ENCODE results near the gene TOPORS.
"Not testable (repeated sequence)": the region's sequence is repeated elsewhere in the genome, so short reads cannot be mapped to it uniquely, and the experiment has no call there.

TOPORS gene

DNA sequence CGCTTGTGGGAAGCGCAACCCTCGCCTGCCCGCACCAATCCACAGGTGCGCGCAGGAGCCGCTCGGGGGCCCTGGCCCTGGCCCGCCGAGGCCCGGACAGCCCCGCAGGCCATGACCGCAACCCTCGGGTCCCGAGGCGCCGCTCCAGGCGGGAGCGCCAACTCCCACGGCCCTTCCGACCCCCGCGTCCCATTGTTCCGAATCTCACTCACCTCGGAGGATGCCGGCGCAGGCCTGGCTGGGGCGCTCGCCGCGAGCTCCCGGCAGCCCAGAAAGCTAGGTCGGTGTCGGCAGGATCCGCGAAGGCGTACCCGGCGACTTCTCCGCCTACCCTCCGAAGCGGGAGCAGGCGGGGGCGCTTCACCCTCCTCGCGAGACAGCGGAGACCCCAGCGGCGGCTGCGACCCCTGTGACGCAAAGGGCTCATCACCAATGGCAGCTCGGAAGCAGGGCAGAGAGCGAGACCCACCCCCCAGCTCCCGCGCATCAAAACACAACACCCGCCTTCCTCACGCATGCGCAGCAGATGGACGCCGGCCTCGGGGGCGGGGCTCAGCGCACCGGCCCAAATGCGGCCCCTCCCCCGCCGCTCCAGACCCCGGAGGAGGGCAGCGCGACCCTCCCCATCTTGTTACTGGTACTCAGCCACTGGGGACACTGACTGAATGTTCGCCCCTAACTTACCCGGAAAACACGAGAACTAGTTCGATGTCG, 1.7 kb downstream of the TOPORS start:
- H3K27me3 Mint-ChIP-seq = no peaks in the 10 kb centered on the region
- H3K9me3 Mint-ChIP-seq = no peaks in the 10 kb centered on the region
- peak overlapping the region; percentile 97 to 98 for H3K27ac Mint-ChIP-seq
- DNase-seq (peak; percentile 92 to 95 (median 93)), ATAC-seq (replicated peaks) (peak; percentile 80)
- H3K4me3 Mint-ChIP-seq = peak overlapping the region; percentile 95 to 96
- peaks cover 25 to 62% of the 10 kb centered on the region in 2 donors for H3K4me1 Mint-ChIP-seq (ENCODE audit: low read depth in 2 of 2)
- peaks cover 28% of the 10 kb centered on the region for H3K36me3 Mint-ChIP-seq (ENCODE audit: insufficient read depth)

DNA sequence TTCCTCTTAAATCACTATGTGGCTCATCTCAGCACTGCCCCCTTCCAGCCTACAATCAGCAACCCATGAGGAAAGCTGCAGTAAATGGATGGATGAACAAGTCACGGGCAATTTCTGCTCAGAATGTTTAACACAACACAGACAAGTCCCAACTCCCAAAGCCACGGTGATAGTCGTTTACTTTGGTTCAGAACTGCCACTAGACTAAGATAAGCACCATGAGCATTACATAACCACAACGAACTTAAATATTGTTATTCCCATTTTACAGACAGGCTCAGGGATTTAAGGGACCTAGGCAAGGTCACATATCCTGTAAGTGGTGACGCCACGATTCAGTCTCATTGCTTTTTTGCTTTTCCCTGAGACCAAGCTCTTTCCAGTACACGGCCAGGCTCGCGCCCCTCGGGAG, 2.2 kb downstream of the TOPORS start:
- H3K4me1 Mint-ChIP-seq (ENCODE audit: low read depth in 2 of 2) = peaks cover 25 to 62% of the 10 kb centered on the region in 2 donors
- H3K9me3 Mint-ChIP-seq = no peaks in the 10 kb centered on the region
- DNase-seq = no peak
- no peaks in the 10 kb centered on the region for H3K27me3 Mint-ChIP-seq
- peak overlapping the region; percentile 95 to 96 for H3K4me3 Mint-ChIP-seq
- ATAC-seq (replicated peaks) = no peak
- H3K36me3 Mint-ChIP-seq (ENCODE audit: insufficient read depth) = peaks cover 28% of the 10 kb centered on the region
- peak overlapping the region; percentile 97 to 98 for H3K27ac Mint-ChIP-seq

DNA sequence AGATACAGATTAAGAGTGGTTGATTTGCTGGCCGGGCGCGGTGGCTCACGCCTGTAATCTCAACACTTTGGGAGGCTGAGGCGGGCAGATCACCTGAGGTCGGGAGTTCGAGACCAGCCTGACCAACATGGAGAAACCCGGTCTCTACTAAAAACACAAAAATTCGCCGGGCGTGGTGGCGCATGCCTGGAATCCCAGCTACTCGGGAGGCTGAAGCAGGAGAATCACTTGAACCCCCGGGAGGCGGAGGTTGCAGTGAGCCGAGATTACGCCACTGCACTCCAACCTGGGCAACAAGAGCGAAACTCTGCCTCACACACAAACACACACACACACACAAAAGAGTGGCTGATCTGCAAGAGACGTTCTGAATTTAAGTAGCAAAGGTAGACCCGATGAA, 4.2 kb downstream of the TOPORS start:
- H3K4me1 Mint-ChIP-seq (ENCODE audit: low read depth in 2 of 2) = peaks cover 24 to 54% of the 10 kb centered on the region in 2 donors
- peaks cover 36% of the 10 kb centered on the region for H3K36me3 Mint-ChIP-seq (ENCODE audit: insufficient read depth)
- not testable (repeated sequence) for DNase-seq; H3K4me3 Mint-ChIP-seq; H3K27me3 Mint-ChIP-seq; H3K9me3 Mint-ChIP-seq; ATAC-seq (replicated peaks); H3K27ac Mint-ChIP-seq

DNA sequence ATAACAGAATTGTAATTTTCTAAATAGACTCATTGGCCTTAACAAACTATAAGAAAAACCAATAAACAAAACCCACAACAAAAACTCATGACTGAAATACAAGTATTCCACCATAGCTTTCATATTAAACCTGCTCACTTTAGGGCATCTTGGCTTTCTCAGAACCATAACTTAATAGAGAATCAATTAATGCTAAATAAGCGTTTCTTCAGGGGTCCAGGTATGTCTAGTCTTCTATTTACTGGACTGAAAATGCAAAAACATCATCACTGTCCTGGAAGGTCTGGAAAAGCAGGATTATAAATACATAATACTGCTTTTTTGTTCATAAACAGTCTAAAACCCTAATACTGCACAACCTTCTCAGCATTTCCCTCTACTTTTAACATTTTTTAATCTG, 6.5 kb downstream of the TOPORS start:
- no peaks in the 10 kb centered on the region for H3K9me3 Mint-ChIP-seq
- no peaks in the 10 kb centered on the region for H3K27me3 Mint-ChIP-seq
- H3K27ac Mint-ChIP-seq = peak overlapping the region; percentile 54 to 75
- H3K36me3 Mint-ChIP-seq (ENCODE audit: insufficient read depth) = peaks cover 24% of the 10 kb centered on the region
- no peak overlapping the region for H3K4me3 Mint-ChIP-seq
- no peak for DNase-seq
- H3K4me1 Mint-ChIP-seq (ENCODE audit: low read depth in 2 of 2) = peaks cover 15 to 40% of the 10 kb centered on the region in 2 donors
- no peak for ATAC-seq (replicated peaks)

DNA sequence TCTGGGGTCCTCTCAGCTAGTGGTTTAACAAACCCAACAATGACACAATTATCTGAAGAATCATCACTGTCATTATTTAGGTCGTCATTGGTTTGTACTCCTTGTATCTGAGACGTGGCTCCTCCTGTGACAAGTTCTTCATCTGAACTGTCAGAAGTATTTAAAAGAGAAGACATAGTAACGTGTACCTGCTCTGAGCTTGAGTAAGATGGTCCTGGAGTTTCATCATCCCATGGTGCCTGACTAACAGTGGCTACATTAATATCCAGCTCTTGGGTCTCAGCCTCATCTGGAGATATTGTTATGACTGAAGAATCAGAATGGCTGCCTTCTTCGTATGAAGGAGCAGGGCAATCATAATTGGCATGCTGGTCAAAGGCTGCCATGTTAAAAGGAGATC, 9.3 kb downstream of the TOPORS start:
- Mint-ChIP-seq H3K27me3 (no peaks in the 10 kb centered on the region), H3K4me3 (no peak overlapping the region), H3K36me3 (ENCODE audit: insufficient read depth) (peaks cover 32% of the 10 kb centered on the region), H3K27ac (no peak overlapping the region), H3K9me3 (no peaks in the 10 kb centered on the region), H3K4me1 (ENCODE audit: low read depth in 2 of 2) (peaks cover 4 to 20% of the 10 kb centered on the region in 2 donors)
- no peak for DNase-seq
- no peak for ATAC-seq (replicated peaks)

DNA sequence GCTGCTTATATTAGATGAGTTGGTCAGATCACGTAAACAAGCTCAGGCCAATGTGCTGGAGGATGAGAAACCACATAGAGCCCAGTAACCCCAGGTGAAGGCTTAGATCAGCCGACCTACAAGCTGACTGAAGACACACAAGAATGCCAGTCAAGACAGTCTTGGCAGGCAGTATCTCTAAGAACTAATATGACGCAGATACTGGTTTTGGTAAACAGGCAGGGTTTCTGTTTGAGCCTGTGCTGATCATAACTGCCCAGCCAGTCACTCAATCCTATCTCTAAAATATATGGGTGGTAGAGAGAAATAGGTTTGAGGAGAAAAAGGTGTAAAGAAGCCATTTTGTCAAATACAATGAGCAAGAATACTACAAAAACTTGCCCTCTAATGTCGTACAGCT, 18.6 kb downstream of the TOPORS start:
- H3K4me1 Mint-ChIP-seq (ENCODE audit: low read depth in 2 of 2) = no peaks in the 10 kb centered on the region
- H3K36me3 Mint-ChIP-seq (ENCODE audit: insufficient read depth) = peaks cover under 1% of the 10 kb centered on the region
- H3K27ac Mint-ChIP-seq = no peak overlapping the region
- DNase-seq = no peak
- no peak overlapping the region for H3K4me3 Mint-ChIP-seq
- no peaks in the 10 kb centered on the region for H3K9me3 Mint-ChIP-seq
- H3K27me3 Mint-ChIP-seq = no peaks in the 10 kb centered on the region
- no peak for ATAC-seq (replicated peaks)

DNA sequence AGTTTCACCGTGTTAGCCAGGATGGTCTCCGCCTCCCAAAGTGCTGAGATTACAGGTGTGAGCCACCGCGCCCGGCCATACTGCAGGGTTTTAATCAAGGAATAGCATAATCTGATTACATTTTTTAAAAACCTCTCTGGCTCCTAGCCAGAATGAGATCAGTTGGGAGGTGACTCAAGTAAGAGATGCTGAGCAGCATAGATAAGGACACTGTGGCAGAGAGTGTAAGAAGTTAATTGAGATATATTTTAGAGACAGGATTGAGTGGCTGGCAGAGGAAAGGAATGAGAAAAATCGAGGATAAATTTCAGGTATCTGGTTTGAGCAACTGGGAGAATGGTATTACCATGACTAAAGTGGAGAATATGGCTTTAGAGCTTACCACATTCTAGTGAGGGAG, 19.1 kb downstream of the TOPORS start:
- no peak overlapping the region for H3K4me3 Mint-ChIP-seq
- no peaks in the 10 kb centered on the region for H3K4me1 Mint-ChIP-seq (ENCODE audit: low read depth in 2 of 2)
- no peaks in the 10 kb centered on the region for H3K36me3 Mint-ChIP-seq (ENCODE audit: insufficient read depth)
- no peak for ATAC-seq (replicated peaks)
- H3K27ac Mint-ChIP-seq = no peak overlapping the region
- H3K9me3 Mint-ChIP-seq = no peaks in the 10 kb centered on the region
- DNase-seq = no peak
- H3K27me3 Mint-ChIP-seq = no peaks in the 10 kb centered on the region

DNA sequence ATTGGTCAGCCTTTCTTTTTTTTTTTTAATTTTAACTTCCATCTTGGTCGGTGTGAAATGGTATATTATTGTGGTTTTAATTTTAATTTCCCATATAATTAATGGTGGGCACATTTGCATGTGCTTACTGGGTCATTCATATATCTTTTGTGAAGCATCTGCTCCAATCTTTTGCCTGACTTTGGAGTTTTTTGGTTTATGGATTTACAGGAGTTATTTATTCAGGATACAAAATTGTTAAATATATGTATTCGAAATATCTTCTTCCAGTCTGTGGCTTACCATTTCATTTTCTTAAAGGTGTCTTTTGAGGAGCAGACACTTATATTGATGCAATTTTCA, 25.7 kb downstream of the TOPORS start:
- ATAC-seq (replicated peaks) (no peak), DNase-seq (no peak)
- Mint-ChIP-seq H3K27ac (peak overlapping the region; percentile 93 to 94), H3K4me1 (ENCODE audit: low read depth in 2 of 2) (peaks cover 30 to 44% of the 10 kb centered on the region in 2 donors), H3K27me3 (no peaks in the 10 kb centered on the region), H3K4me3 (peak overlapping the region; percentile 89 to 94), H3K9me3 (no peaks in the 10 kb centered on the region), H3K36me3 (ENCODE audit: insufficient read depth) (peaks cover 22% of the 10 kb centered on the region)

DNA sequence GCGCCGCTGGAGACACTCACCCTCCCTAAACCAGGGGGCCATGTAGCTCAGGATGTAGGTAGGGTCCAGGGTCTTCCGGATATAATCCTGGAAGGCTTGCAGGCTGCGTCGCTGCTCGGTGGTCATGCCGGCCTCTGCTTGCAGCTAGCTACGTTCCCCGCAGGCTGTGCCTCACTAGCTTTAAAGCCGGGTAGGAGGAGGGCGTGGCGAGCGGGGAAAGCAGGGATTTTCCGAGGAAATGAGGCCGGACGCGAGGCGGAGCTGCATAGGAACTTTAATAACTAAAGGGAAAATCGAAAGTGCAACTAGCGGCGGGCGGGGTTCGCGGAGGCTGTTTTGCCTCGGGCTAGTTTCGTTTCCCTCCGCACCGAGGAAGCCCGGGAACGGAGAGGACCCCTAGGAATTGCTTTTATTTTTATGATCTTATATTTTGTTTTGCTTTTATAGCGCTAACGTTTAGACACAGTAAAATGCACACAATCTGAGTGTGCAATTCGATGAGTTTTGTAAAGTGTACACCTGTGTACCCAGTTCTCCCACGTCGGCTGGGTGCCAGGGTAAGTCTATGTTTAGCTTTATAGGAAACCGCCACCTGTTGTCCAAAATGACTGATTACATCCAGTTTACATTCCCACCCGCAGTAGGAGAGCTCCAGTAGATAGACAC, 26.2 kb downstream of the TOPORS start, which contains the start of gene RIGI:
RIGI (minus strand) TSS at position 156 of the 666 bp plus-strand sequence; CDS start at position 126, 30 bp downstream.
- H3K4me1 Mint-ChIP-seq (ENCODE audit: low read depth in 2 of 2) = peaks cover 30 to 48% of the 10 kb centered on the region in 2 donors
- H3K4me3 Mint-ChIP-seq = peak within 1 kb of the TSS; percentile 89 to 94
- H3K36me3 Mint-ChIP-seq (ENCODE audit: insufficient read depth) = peaks cover 22% of the 10 kb centered on the region
- ATAC-seq (replicated peaks) (peak; percentile 77), DNase-seq (peak; percentile 77 to 84 (median 80))
- H3K27me3 Mint-ChIP-seq = no peaks in the 10 kb centered on the region
- no peaks in the 10 kb centered on the region for H3K9me3 Mint-ChIP-seq
- H3K27ac Mint-ChIP-seq = peak within 1 kb of the TSS; percentile 93 to 94

DNA sequence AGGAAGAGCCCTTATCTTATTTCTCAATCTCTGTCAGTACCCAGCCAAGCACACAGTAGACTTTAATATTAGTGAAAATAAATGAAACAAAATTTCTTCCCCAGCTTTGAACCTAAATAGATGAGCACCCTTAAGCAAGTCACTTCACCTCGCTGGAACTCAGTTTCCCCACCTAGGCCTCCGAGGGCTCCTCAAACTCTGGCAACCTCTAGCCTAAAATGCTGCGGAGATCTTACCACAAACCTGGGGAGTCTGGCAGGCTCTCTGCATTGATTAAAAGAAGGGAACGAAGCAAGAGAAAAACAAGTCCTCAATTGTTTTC, 26.7 kb downstream of the TOPORS start:
- H3K27ac Mint-ChIP-seq = peak overlapping the region; percentile 93 to 94

DNA sequence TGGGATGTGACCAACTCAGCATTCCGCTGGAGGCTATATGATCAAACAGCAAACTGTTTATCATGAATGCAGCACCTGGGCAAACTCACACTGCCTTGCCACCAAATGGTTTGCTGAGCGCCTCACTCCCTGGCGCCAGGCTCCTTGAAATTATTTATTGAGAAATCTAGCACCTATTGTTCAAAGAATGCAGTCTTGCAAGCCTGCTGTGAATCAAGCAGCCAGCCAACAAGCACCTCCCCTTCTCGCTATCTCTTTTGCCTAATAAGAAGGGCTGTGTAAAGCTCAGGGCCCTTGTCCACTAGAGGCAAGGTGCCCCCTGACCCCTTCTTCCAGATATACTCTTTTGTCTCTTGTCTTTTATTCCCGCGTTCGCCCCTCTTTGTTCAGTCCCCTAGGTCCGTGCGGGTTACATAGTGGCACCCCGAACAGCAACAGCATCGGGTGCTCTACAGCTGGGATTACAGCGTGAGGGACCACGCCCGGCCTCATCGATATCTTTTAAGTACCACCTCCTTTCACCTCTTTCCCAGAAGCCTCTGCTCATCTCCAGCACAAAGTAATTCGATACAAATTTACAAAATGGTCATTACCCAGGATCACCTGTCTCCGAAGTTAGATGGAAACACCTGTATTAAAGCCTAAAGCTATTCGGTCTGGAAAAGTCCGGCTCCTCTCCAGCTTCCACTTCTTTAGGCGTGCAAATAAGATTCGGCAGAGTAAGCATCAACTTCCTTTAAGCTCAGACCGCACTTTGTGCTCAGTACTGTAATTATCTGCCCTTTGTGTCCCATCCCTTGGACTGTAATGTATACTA, 27.3 kb downstream of the TOPORS start:
- H3K27ac Mint-ChIP-seq = peak overlapping the region; percentile 93 to 94
- ATAC-seq (replicated peaks) (peak; percentile 12), DNase-seq (peak in 2 of 3 experiments; percentile 4 to 18)
- H3K4me3 Mint-ChIP-seq = peak overlapping the region; percentile 89 to 94
- H3K36me3 Mint-ChIP-seq (ENCODE audit: insufficient read depth) = peaks cover 22% of the 10 kb centered on the region
- H3K4me1 Mint-ChIP-seq (ENCODE audit: low read depth in 2 of 2) = peaks cover 30 to 48% of the 10 kb centered on the region in 2 donors
- H3K27me3 Mint-ChIP-seq = no peaks in the 10 kb centered on the region
- no peaks in the 10 kb centered on the region for H3K9me3 Mint-ChIP-seq

More for the DNA sequence above, 26.7 kb downstream of the TOPORS start:
- H3K36me3 Mint-ChIP-seq (ENCODE audit: insufficient read depth) = peaks cover 22% of the 10 kb centered on the region
- ATAC-seq (replicated peaks) = no peak
- no peaks in the 10 kb centered on the region for H3K27me3 Mint-ChIP-seq
- peaks cover 30 to 48% of the 10 kb centered on the region in 2 donors for H3K4me1 Mint-ChIP-seq (ENCODE audit: low read depth in 2 of 2)
- no peaks in the 10 kb centered on the region for H3K9me3 Mint-ChIP-seq
- peak overlapping the region; percentile 89 to 94 for H3K4me3 Mint-ChIP-seq
- DNase-seq = no peak

DNA sequence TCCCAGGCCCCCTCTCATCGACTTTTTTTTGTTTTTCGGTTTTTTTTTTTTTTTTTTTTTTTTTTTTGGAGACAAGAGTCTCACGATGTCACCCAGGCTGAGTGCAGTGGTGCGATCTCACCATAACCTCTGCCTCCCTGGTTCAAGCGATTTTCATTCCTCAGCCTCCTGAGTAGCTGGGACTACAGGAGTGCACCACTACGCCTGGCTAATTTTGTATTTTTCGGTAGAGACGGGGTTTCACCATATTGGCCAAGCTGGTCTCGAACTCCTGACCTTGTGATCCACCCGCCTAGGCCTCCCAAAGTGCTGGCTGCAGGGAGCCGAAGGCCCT, 27.9 kb downstream of the TOPORS start:
- Mint-ChIP-seq H3K36me3 (ENCODE audit: insufficient read depth) (peaks cover 22% of the 10 kb centered on the region), H3K27ac (peak overlapping the region; percentile 93 to 94), H3K4me3 (peak overlapping the region; percentile 89 to 94), H3K4me1 (ENCODE audit: low read depth in 2 of 2) (peaks cover 30 to 48% of the 10 kb centered on the region in 2 donors)
- ATAC-seq (replicated peaks); DNase-seq; H3K9me3 Mint-ChIP-seq; H3K27me3 Mint-ChIP-seq: not testable (repeated sequence)

DNA sequence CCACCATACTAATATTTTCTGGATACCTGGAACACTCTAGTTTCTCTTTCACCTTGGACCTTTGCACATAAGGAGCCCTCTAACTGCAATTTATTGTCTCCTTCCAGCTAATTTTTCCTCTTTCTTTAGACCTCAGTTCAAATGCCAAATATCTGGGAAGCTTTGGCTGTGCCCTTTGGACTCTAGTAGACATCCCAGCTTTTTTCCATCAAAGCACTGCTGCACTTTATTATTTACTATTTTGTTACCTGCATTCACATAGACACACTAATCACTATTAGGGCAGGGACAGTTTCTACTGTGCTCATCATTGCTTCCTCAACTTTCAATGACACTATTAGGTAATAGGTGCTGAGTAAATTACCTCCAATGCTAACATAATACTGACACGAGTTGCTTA, 28.5 kb downstream of the TOPORS start:
- H3K27me3 Mint-ChIP-seq = no peaks in the 10 kb centered on the region
- no peaks in the 10 kb centered on the region for H3K9me3 Mint-ChIP-seq
- DNase-seq (no peak), ATAC-seq (replicated peaks) (no peak)
- H3K27ac Mint-ChIP-seq = peak overlapping the region; percentile 9 to 94
- peaks cover 30 to 48% of the 10 kb centered on the region in 2 donors for H3K4me1 Mint-ChIP-seq (ENCODE audit: low read depth in 2 of 2)
- peak overlapping the region; percentile 89 to 94 for H3K4me3 Mint-ChIP-seq
- H3K36me3 Mint-ChIP-seq (ENCODE audit: insufficient read depth) = peaks cover 22% of the 10 kb centered on the region
